ENCODE data around the gene C5orf58.

The C5orf58 gene

GRCh38 chr5:170278611-170279458, 46.0 kb downstream of the C5orf58 start:
- H3K27ac ChIP-seq (ENCODE audit: insufficient read depth, low read depth, low read length, poor library complexity, severe bottlenecking), result no peak overlapping the region
- 50 to 53% methylated on average over 9 of the region's 9 CpGs for WGBS, 2 experiments
- no peaks in the 10 kb centered on the region for H3K36me3 ChIP-seq (ENCODE audit: control insufficient read depth, insufficient read depth, low read length)
- H3K27me3 ChIP-seq (ENCODE audit: control insufficient read depth, insufficient read depth, low read length, poor library complexity, severe bottlenecking), result no peaks in the 10 kb centered on the region
- no peak overlapping the region for H3K4me3 ChIP-seq (ENCODE audit: insufficient read depth, low read depth, low read length)
- H3K9me3 ChIP-seq (ENCODE audit: control insufficient read depth, low read length), result no peaks in the 10 kb centered on the region
- H3K4me1 ChIP-seq (ENCODE audit: control insufficient read depth, insufficient read depth, low read length), result peaks cover 24% of the 10 kb centered on the region

GRCh38 chr5:170279459-170279817, 46.7 kb downstream of the C5orf58 start:
- 74 to 86% methylated on average over 3 to 4 of the region's 4 CpGs for WGBS, 2 experiments
- peaks cover 24% of the 10 kb centered on the region for H3K4me1 ChIP-seq (ENCODE audit: control insufficient read depth, insufficient read depth, low read length)
- H3K27ac ChIP-seq (ENCODE audit: insufficient read depth, low read depth, low read length, poor library complexity, severe bottlenecking), result no peak overlapping the region
- H3K9me3 ChIP-seq (ENCODE audit: control insufficient read depth, low read length), result no peaks in the 10 kb centered on the region
- no peaks in the 10 kb centered on the region for H3K27me3 ChIP-seq (ENCODE audit: control insufficient read depth, insufficient read depth, low read length, poor library complexity, severe bottlenecking)
- no peaks in the 10 kb centered on the region for H3K36me3 ChIP-seq (ENCODE audit: control insufficient read depth, insufficient read depth, low read length)
- no peak overlapping the region for H3K4me3 ChIP-seq (ENCODE audit: insufficient read depth, low read depth, low read length)

- no peaks in the 10 kb centered on the region for H3K9me3 ChIP-seq (ENCODE audit: control insufficient read depth, low read length)
- 17 to 22% methylated on average over 6 of the region's 6 CpGs for WGBS, 2 experiments
- peaks cover 24% of the 10 kb centered on the region for H3K4me1 ChIP-seq (ENCODE audit: control insufficient read depth, insufficient read depth, low read length)
- H3K27me3 ChIP-seq (ENCODE audit: control insufficient read depth, insufficient read depth, low read length, poor library complexity, severe bottlenecking), result no peaks in the 10 kb centered on the region
- H3K36me3 ChIP-seq (ENCODE audit: control insufficient read depth, insufficient read depth, low read length), result no peaks in the 10 kb centered on the region
- H3K27ac ChIP-seq (ENCODE audit: insufficient read depth, low read depth, low read length, poor library complexity, severe bottlenecking), result no peak overlapping the region
- no peak overlapping the region for H3K4me3 ChIP-seq (ENCODE audit: insufficient read depth, low read depth, low read length)
Observed at GRCh38 chr5:170280011-170280493, 47.3 kb downstream of the C5orf58 start.

- Histone ChIP-seq H3K4me3 (ENCODE audit: insufficient read depth, low read depth, low read length) (no peak overlapping the region), H3K27me3 (ENCODE audit: control insufficient read depth, insufficient read depth, low read length, poor library complexity, severe bottlenecking) (no peaks in the 10 kb centered on the region), H3K4me1 (ENCODE audit: control insufficient read depth, insufficient read depth, low read length) (peaks cover 20% of the 10 kb centered on the region), H3K36me3 (ENCODE audit: control insufficient read depth, insufficient read depth, low read length) (no peaks in the 10 kb centered on the region), H3K9me3 (ENCODE audit: control insufficient read depth, low read length) (no peaks in the 10 kb centered on the region), H3K27ac (ENCODE audit: insufficient read depth, low read depth, low read length, poor library complexity, severe bottlenecking) (no peak overlapping the region)
- 97 to 100% methylated on average over 1 of the region's 1 CpG for WGBS, 2 experiments
Observed at GRCh38 chr5:170283296-170283695, 50.5 kb downstream of the C5orf58 start.

- peaks cover 12% of the 10 kb centered on the region for H3K4me1 ChIP-seq (ENCODE audit: control insufficient read depth, insufficient read depth, low read length)
- H3K27me3 ChIP-seq (ENCODE audit: control insufficient read depth, insufficient read depth, low read length, poor library complexity, severe bottlenecking), result no peaks in the 10 kb centered on the region
- no peaks in the 10 kb centered on the region for H3K36me3 ChIP-seq (ENCODE audit: control insufficient read depth, insufficient read depth, low read length)
- WGBS, 2 experiments, result 90 to 98% methylated on average over 2 of the region's 2 CpGs
- no peak overlapping the region for H3K27ac ChIP-seq (ENCODE audit: insufficient read depth, low read depth, low read length, poor library complexity, severe bottlenecking)
- H3K4me3 ChIP-seq (ENCODE audit: insufficient read depth, low read depth, low read length), result no peak overlapping the region
- H3K9me3 ChIP-seq (ENCODE audit: control insufficient read depth, low read length), result no peaks in the 10 kb centered on the region
Observed at GRCh38 chr5:170284231-170284630, 51.4 kb downstream of the C5orf58 start.

DNA sequence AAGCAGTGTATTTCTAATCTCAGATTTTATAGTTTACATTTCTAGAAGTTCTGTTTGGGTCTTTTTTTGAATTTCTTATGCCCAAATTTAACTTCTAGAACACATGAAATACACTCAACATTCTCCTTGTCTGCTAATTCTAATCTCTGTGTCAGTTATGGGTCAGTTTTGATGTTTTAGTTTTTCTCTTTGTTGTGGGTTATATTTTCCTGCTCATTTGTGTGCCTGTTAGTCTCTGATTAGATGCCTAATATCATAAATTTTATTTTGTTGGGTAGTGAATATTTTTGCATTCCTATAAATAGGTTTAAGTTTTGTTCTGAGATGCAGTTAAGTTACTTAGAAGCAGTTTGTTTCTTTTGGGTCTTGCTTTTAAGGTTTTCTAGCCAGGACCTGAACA, 52.4 kb downstream of the C5orf58 start:
- no peaks in the 10 kb centered on the region for H3K27me3 ChIP-seq (ENCODE audit: control insufficient read depth, insufficient read depth, low read length, poor library complexity, severe bottlenecking)
- no peak overlapping the region for H3K27ac ChIP-seq (ENCODE audit: insufficient read depth, low read depth, low read length, poor library complexity, severe bottlenecking)
- H3K4me3 ChIP-seq (ENCODE audit: insufficient read depth, low read depth, low read length), result no peak overlapping the region
- H3K4me1 ChIP-seq (ENCODE audit: control insufficient read depth, insufficient read depth, low read length), result peaks cover 2% of the 10 kb centered on the region
- peaks cover 2% of the 10 kb centered on the region for H3K9me3 ChIP-seq (ENCODE audit: control insufficient read depth, low read length)
- H3K36me3 ChIP-seq (ENCODE audit: control insufficient read depth, insufficient read depth, low read length), result no peaks in the 10 kb centered on the region

GRCh38 chr5:170286386-170286925, 53.7 kb downstream of the C5orf58 start:
- Histone ChIP-seq H3K27me3 (ENCODE audit: control insufficient read depth, insufficient read depth, low read length, poor library complexity, severe bottlenecking) (no peaks in the 10 kb centered on the region), H3K36me3 (ENCODE audit: control insufficient read depth, insufficient read depth, low read length) (no peaks in the 10 kb centered on the region), H3K4me3 (ENCODE audit: insufficient read depth, low read depth, low read length) (no peak overlapping the region), H3K9me3 (ENCODE audit: control insufficient read depth, low read length) (peaks cover 5% of the 10 kb centered on the region), H3K27ac (ENCODE audit: insufficient read depth, low read depth, low read length, poor library complexity, severe bottlenecking) (no peak overlapping the region), H3K4me1 (ENCODE audit: control insufficient read depth, insufficient read depth, low read length) (no peaks in the 10 kb centered on the region)
- 56 to 70% methylated on average over 3 of the region's 3 CpGs for WGBS, 2 experiments

DNA sequence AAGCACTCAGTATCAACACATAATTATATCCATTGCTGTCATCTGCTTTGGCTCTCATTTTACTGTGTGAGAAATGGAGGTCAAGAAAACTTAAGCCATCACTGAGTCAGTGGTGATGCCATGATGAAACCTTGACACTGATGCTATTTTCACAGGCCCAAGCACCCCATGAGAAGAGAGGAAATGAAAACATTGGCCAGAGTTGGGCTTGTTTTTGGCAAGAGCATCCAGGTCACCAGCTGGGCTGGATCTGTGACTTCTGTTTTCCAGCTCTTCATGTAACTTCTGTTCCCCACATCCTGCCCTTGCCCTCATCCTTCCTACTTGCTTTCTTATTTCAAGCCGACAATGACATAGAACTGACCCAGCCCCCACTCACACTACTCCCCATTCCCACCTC, 54.7 kb downstream of the C5orf58 start:
- WGBS, 2 experiments, result 85 to 97% methylated on average over 1 of the region's 1 CpG
- Histone ChIP-seq H3K36me3 (ENCODE audit: control insufficient read depth, insufficient read depth, low read length) (no peaks in the 10 kb centered on the region), H3K9me3 (ENCODE audit: control insufficient read depth, low read length) (peaks cover 5% of the 10 kb centered on the region), H3K27ac (ENCODE audit: insufficient read depth, low read depth, low read length, poor library complexity, severe bottlenecking) (no peak overlapping the region), H3K4me1 (ENCODE audit: control insufficient read depth, insufficient read depth, low read length) (no peaks in the 10 kb centered on the region), H3K27me3 (ENCODE audit: control insufficient read depth, insufficient read depth, low read length, poor library complexity, severe bottlenecking) (no peaks in the 10 kb centered on the region), H3K4me3 (ENCODE audit: insufficient read depth, low read depth, low read length) (no peak overlapping the region)

DNA sequence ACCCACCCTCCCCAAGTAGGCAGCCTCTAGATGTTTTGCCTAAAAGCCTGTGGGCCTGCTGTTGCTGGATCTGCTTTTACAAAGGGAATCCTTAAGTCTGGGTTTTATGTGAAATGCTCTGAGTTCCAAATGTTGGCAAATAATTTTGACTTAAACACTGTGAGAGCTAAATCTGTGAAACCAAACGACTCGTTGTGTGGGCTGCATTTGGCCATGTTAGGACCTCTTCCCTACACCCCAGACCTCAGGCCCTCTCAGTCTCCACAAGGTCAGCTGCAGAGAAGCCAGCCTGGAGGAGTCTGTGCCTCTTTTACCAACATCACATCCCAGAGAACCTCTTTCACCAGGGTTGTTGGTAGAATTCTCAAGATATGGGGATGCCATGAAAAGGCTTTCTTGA, 55.4 kb downstream of the C5orf58 start:
- H3K27ac ChIP-seq (ENCODE audit: insufficient read depth, low read depth, low read length, poor library complexity, severe bottlenecking), result no peak overlapping the region
- H3K27me3 ChIP-seq (ENCODE audit: control insufficient read depth, insufficient read depth, low read length, poor library complexity, severe bottlenecking), result no peaks in the 10 kb centered on the region
- H3K36me3 ChIP-seq (ENCODE audit: control insufficient read depth, insufficient read depth, low read length), result no peaks in the 10 kb centered on the region
- peaks cover 5% of the 10 kb centered on the region for H3K9me3 ChIP-seq (ENCODE audit: control insufficient read depth, low read length)
- H3K4me1 ChIP-seq (ENCODE audit: control insufficient read depth, insufficient read depth, low read length), result no peaks in the 10 kb centered on the region
- no peak overlapping the region for H3K4me3 ChIP-seq (ENCODE audit: insufficient read depth, low read depth, low read length)
- 91 to 92% methylated on average over 2 of the region's 2 CpGs for WGBS, 2 experiments

- H3K36me3 ChIP-seq (ENCODE audit: control insufficient read depth, insufficient read depth, low read length), result no peaks in the 10 kb centered on the region
- H3K27me3 ChIP-seq (ENCODE audit: control insufficient read depth, insufficient read depth, low read length, poor library complexity, severe bottlenecking), result no peaks in the 10 kb centered on the region
- H3K27ac ChIP-seq (ENCODE audit: insufficient read depth, low read depth, low read length, poor library complexity, severe bottlenecking), result no peak overlapping the region
- no peaks in the 10 kb centered on the region for H3K4me1 ChIP-seq (ENCODE audit: control insufficient read depth, insufficient read depth, low read length)
- 75 to 89% methylated on average over 2 to 3 of the region's 3 CpGs for WGBS, 2 experiments
- H3K4me3 ChIP-seq (ENCODE audit: insufficient read depth, low read depth, low read length), result no peak overlapping the region
- peaks cover 5% of the 10 kb centered on the region for H3K9me3 ChIP-seq (ENCODE audit: control insufficient read depth, low read length)
Observed at GRCh38 chr5:170288551-170288950, 55.8 kb downstream of the C5orf58 start.

Measured in ectodermal cell (in vitro differentiated cells).